K562 (cell line): ENCODE data around the gene WWC2. TPM values are rescaled to one million over a fixed set of nuclear protein-coding genes. Genes with fewer than 3 reads are reported as not detected.
A peak's percentile ranks its signal among the peaks of the same experiment; 100 is the strongest.

Experiments
- ATAC-seq: fragments of 200-7000 bp; cut with Tn5 transposase; 3 replicates; pipeline ENCODE4 v1.9.1; 2020; ENCODE audit warnings: moderate library complexity
- BruUV-seq: library from RNA; stranded (reverse); fragments of 400-500 nt; replicated peaks from 2 replicates; lab custom pipeline; 2021; lab: Mats Ljungman, UMichigan
- CTCF ChIA-PET: fragments of 300-600 bp; formaldehyde crosslinking; extraction: SDS; loops from one replicate; lab custom pipeline; 2021; ENCODE audit warnings: low intra/inter-chr PET ratio; lab: Yijun Ruan, JAX
- POLR2A ChIA-PET: fragments of 300-600, 350-650 bp; sonication (Branson Sonifier 250); formaldehyde crosslinking; extraction: SDS; loops from one replicate; lab custom pipeline; 2021; ENCODE audit warnings: antibody characterized with exemption, inconsistent platforms; lab: Yijun Ruan, JAX
- DNase-seq, 4 experiments: peaks; one replicate each; pipeline versions ENCODE4 v3.0.0 to v3.0.0-alpha.2; 2011 to 2018; ENCODE audit warnings: low spot score in 3 of 4, mixed read lengths in 3 of 4; ENCODE audit errors: extremely low read depth in 1 of 4
- FAIRE-seq: peaks from 2 replicates; lab custom pipeline; 2011; peaks lifted over from hg19 to GRCh38; lab: Jason Lieb, UNC
- H2AFZ ChIP-seq: 2 replicates; pipeline ENCODE4 v1.6.0; 2011; ENCODE audit warnings: low read depth, low read length, control low read depth, inconsistent platforms
- H3K27ac ChIP-seq: fragments of 200-600 bp; 3 replicates; pipeline ENCODE4 v1.8.0; 2011; ENCODE audit warnings: low read depth, mild to moderate bottlenecking, control low read depth, inconsistent platforms, low read length, moderate library complexity, mixed read lengths; ENCODE audit errors: extremely low read depth
- H3K27me3 ChIP-seq, 2 experiments: fragments of 300-600 bp in 1 of 2; 2 replicates in 1 of 2; 3 replicates in 1 of 2; pipeline versions ENCODE4 v1.6.0 to v1.8.0; 2011; ENCODE audit warnings: inconsistent platforms in 2 of 2, low read length in 2 of 2, mild to moderate bottlenecking in 1 of 2, mixed read lengths in 1 of 2, moderate library complexity in 1 of 2; ENCODE audit not compliant: control insufficient read depth in 2 of 2, insufficient read depth in 2 of 2
- H3K36me3 ChIP-seq: fragments of 300-600 bp; 3 replicates; pipeline ENCODE4 v1.8.0; 2011; ENCODE audit warnings: mild to moderate bottlenecking, low read length, inconsistent platforms; ENCODE audit not compliant: control insufficient read depth, insufficient read depth
- H3K4me1 ChIP-seq, 2 experiments: fragments of 200-600 bp in 1 of 2; replicated peaks in 1 of 2; 2 replicates in 1 of 2; 3 replicates in 1 of 2; pipeline versions ENCODE4 v1.5.1 to v1.8.0; 2011; ENCODE audit warnings: inconsistent platforms in 2 of 2, low read length in 2 of 2, mild to moderate bottlenecking in 1 of 2, mixed read lengths in 1 of 2, moderate library complexity in 1 of 2; ENCODE audit not compliant: control insufficient read depth in 2 of 2, insufficient read depth in 2 of 2
- H3K4me2 ChIP-seq: 2 replicates; pipeline ENCODE4 v1.6.1; 2011; ENCODE audit warnings: low read length, control low read depth, inconsistent platforms, mixed read lengths; ENCODE audit not compliant: insufficient read depth
- H3K4me3 ChIP-seq: fragments of 200-600 bp; sonication (generic), shearing (Covaris generic); 2 replicates; pipeline ENCODE4 v1.5.1; 2016; ENCODE audit warnings: control low read depth, inconsistent platforms
- H3K79me2 ChIP-seq: fragments of 200-600 bp; 3 replicates; pipeline ENCODE4 v1.8.0; 2011; ENCODE audit warnings: low read length, inconsistent platforms; ENCODE audit not compliant: control insufficient read depth, insufficient read depth
- H3K9ac ChIP-seq, 2 experiments: 2 replicates each; pipeline versions ENCODE4 v1.6.0 to v1.6.1; 2011; ENCODE audit warnings: low read depth in 2 of 2, low read length in 2 of 2, control low read depth in 1 of 2, inconsistent platforms in 1 of 2, mild to moderate bottlenecking in 1 of 2, mixed read lengths in 1 of 2; ENCODE audit not compliant: insufficient read depth in 1 of 2
- H3K9me1 ChIP-seq: one replicate; pipeline ENCODE4 v1.6.0; 2011; ENCODE audit warnings: inconsistent platforms, mild to moderate bottlenecking, low read length, moderate library complexity; ENCODE audit not compliant: control insufficient read depth, insufficient read depth
- H3K9me3 ChIP-seq: replicated peaks from 2 replicates; pipeline ENCODE4 v1.5.1; 2011; ENCODE audit warnings: low read depth, low read length, inconsistent platforms; ENCODE audit not compliant: control insufficient read depth, insufficient read depth
- H4K20me1 ChIP-seq: replicated peaks from 2 replicates; pipeline ENCODE4 v1.6.1; 2011; ENCODE audit warnings: low read length, inconsistent platforms, mixed read lengths; ENCODE audit not compliant: control insufficient read depth, insufficient read depth
- ARID1B ChIP-seq: fragments of 450-650 bp; IDR thresholded peaks from 2 replicates; pipeline ENCODE4 v1.6.1; 2016; ENCODE audit warnings: antibody characterized with exemption, mild to moderate bottlenecking, inconsistent platforms
- BDP1 ChIP-seq: IDR thresholded peaks from 3 replicates; pipeline ENCODE4 v1.6.1; 2011; ENCODE audit not compliant: insufficient read length, insufficient read depth
- CBFA2T2 ChIP-seq: fragments of 450-650 bp; conservative IDR thresholded peaks from 2 replicates; pipeline ENCODE4 v1.6.1; 2017; ENCODE audit warnings: mild to moderate bottlenecking
- CREM ChIP-seq: IDR thresholded peaks from 2 replicates; pipeline ENCODE4 v1.6.1; 2014; ENCODE audit warnings: antibody characterized with exemption, low read depth
- DPF2 ChIP-seq: fragments of 450-650 bp; IDR thresholded peaks from 2 replicates; pipeline ENCODE4 v1.6.1; 2016
- FOXA3 ChIP-seq, 2 experiments: fragments of 450-650 bp in 1 of 2; sonication (generic) in 1 of 2; formaldehyde crosslinking; IDR thresholded peaks in 1 of 2; conservative IDR thresholded peaks in 1 of 2; 2 replicates each; pipeline versions ENCODE4 v1.4.0 to v1.8.0; 2020 to 2022; ENCODE audit warnings: mild to moderate bottlenecking in 2 of 2, missing genetic modification reagents in 1 of 2
- FOXK2 ChIP-seq, 2 experiments: fragments of 450-650 bp; IDR thresholded peaks in 1 of 2; conservative IDR thresholded peaks in 1 of 2; 2 replicates each; pipeline ENCODE4 v1.6.1; 2016; ENCODE audit warnings: low read depth in 2 of 2, mild to moderate bottlenecking in 1 of 2
- KHSRP ChIP-seq: fragments of 450-650 bp; IDR thresholded peaks from 2 replicates; pipeline ENCODE4 v1.6.1; 2017
- MBD2 ChIP-seq: sonication (generic); IDR thresholded peaks from 2 replicates; pipeline ENCODE4 v1.6.1; 2016; ENCODE audit warnings: low read depth, borderline replicate concordance
- MLLT1 ChIP-seq, 2 experiments: fragments of 450-650 bp; IDR thresholded peaks; 2 replicates each; pipeline ENCODE4 v1.6.1; 2016
- MNT ChIP-seq, 2 experiments: fragments of 450-650 bp; conservative IDR thresholded peaks; 2 replicates each; pipeline ENCODE4 v1.6.1; 2017; ENCODE audit warnings: mild to moderate bottlenecking in 2 of 2, moderate library complexity in 2 of 2
- MXI1 ChIP-seq: IDR thresholded peaks from 2 replicates; pipeline ENCODE4 v1.6.1; 2011; ENCODE audit warnings: low read depth, mild to moderate bottlenecking, improper control_type of control experiment, low read length
- NFE2L1 ChIP-seq: fragments of 450-650 bp; IDR thresholded peaks from 2 replicates; pipeline ENCODE4 v1.6.1; 2016; ENCODE audit warnings: missing genetic modification characterization, low read depth, mild to moderate bottlenecking, missing compliant biosample characterization, moderate library complexity, borderline replicate concordance
- PML ChIP-seq: IDR thresholded peaks from 2 replicates; pipeline ENCODE4 v1.6.1; 2012; ENCODE audit warnings: low read length, inconsistent platforms
- PRMT5 ChIP-seq: sonication (generic); formaldehyde crosslinking; IDR thresholded peaks from 2 replicates; pipeline ENCODE4 v1.5.0; 2020; ENCODE audit warnings: missing genetic modification reagents
- PTBP1 ChIP-seq: fragments of 200-400 bp; formaldehyde crosslinking; IDR thresholded peaks from 2 replicates; pipeline ENCODE4 v1.6.1; 2017; ENCODE audit warnings: low read depth, low read length
- RUNX1 ChIP-seq: sonication (generic); IDR thresholded peaks from 2 replicates; pipeline ENCODE4 v1.6.1; 2016; ENCODE audit warnings: antibody characterized with exemption, low read depth
- SMARCC2 ChIP-seq: fragments of 450-650 bp; IDR thresholded peaks from 2 replicates; pipeline ENCODE4 v1.6.1; 2017; ENCODE audit warnings: antibody characterized with exemption, moderate library complexity, mild to moderate bottlenecking, low read depth
- STAT5A ChIP-seq: IDR thresholded peaks from 2 replicates; pipeline ENCODE4 v1.6.1; 2012; ENCODE audit warnings: low read length, inconsistent platforms, borderline replicate concordance
- TGIF2 ChIP-seq: sonication (generic); formaldehyde crosslinking; IDR thresholded peaks from 2 replicates; pipeline ENCODE4 v1.8.1; 2022; ENCODE audit warnings: mild to moderate bottlenecking, missing genetic modification reagents, moderate library complexity
- ZBED1 ChIP-seq: IDR thresholded peaks from 2 replicates; pipeline ENCODE4 v1.6.1; 2014
- ZNF583 ChIP-seq: fragments of 250-450 bp; sonication (Bioruptor Pico); IDR thresholded peaks from 2 replicates; pipeline ENCODE4 v1.4.0; 2020
- ZNF584 ChIP-seq: fragments of 200-800 bp; sonication (Bioruptor generic); IDR thresholded peaks from 2 replicates; pipeline ENCODE4 v1.6.1; 2016; ENCODE audit warnings: low read depth, mild to moderate bottlenecking, missing genetic modification characterization, missing compliant biosample characterization
- WGBS: fragments of 100-300 bp; shearing (Covaris generic); methylation state at CpG from one replicate; pipeline ENCODE4 v1.1.6; 2016; ENCODE audit warnings: low coverage, mixed read lengths; ENCODE audit not compliant: insufficient coverage; ENCODE audit errors: missing lambda C conversion rate; 5-methylcytosine and 5-hydroxymethylcytosine counted together
- in situ Hi-C: fragments of 300-500 bp; cut with MboI; formaldehyde crosslinking; loops from 4 replicates; pipeline ENCODE4 v1.15.0; 2018; ENCODE audit warnings: inconsistent platforms, mixed read lengths
- intact Hi-C: fragments of 100-400 bp; cut with micrococcal nuclease; formaldehyde crosslinking; loops from 2 replicates; pipeline ENCODE4 v1.14.2; 2022
- polyA plus RNA-seq, 8 experiments: library from polyadenylated mRNA; depleted of rRNA in 4 of 8; stranded (reverse) in 5 of 8; unstranded in 3 of 8; fragments of >200 nt; fragmentation: Nextera tagmentation in 2 of 8; fragmentation: Illumina TruSeq in 1 of 8; extraction: Ambion mirVana in 2 of 8; extraction: Trizol in 1 of 8; gene quantifications; 2 replicates each; pipeline versions ENCODE4 v1.2.1 to v1.2.3, GENCODE V29; 2011 to 2014; ENCODE audit warnings: inconsistent platforms in 1 of 8, missing spikeins in 1 of 8
- total RNA-seq, 7 experiments: library from RNA; depleted of rRNA in 6 of 7; stranded (reverse); fragments of >200 nt in 6 of 7; fragmentation: Illumina TruSeq in 2 of 7; extraction: Trizol in 2 of 7; gene quantifications; 2 replicates each; pipeline versions ENCODE4 v1.2.1 to v1.2.3, GENCODE V29; 2011 to 2021; ENCODE audit warnings: low replicate concordance in 1 of 7

Gene WWC2
- total and polyA plus RNA-seq, 9 of the 15 experiments (the other 6 are each of a cell fraction or from before 2014, with no cell fraction given), result 3.7 to 39.4 (median 19.6) TPM

- Histone ChIP-seq H3K27ac (no peak overlapping the region), H3K36me3 (peaks cover 18% of the 10 kb centered on the region), H3K4me2 (0 out of 2 replicates have a peak overlapping the region, but pooled peaks have one; percentile 13), H3K9ac (no peak overlapping the region), H3K4me1 (peaks cover 10 to 14% of the 10 kb centered on the region in 2 experiments; a peak in 3 of 5 replicates), H3K9me3 (no peaks in the 10 kb centered on the region), H3K4me3 (no peak overlapping the region), H4K20me1 (no peaks in the 10 kb centered on the region), H3K27me3 (no peaks in the 10 kb centered on the region), H3K9me1 (peaks cover 3% of the 10 kb centered on the region), H2AFZ (no peak overlapping the region), H3K79me2 (no peaks in the 10 kb centered on the region)
- intact Hi-C loops, result no loop called here
- ChIA-PET POLR2A (interaction anchor here (0.6 kb wide), 1 partner anchor 314 kb away, joined by 6 read pairs; no protein-coding TSS in a partner anchor), CTCF (no interaction called here)
- WGBS, result 2% methylated on average over 4 of the region's 4 CpGs
- DNase-seq, result peak; percentile 11 to 75 (median 40)
- no TSS peak for BruUV-seq
- peak; percentile 93 for FAIRE-seq
- in situ Hi-C loops, result no loop called here
- peak; percentile 95 for ATAC-seq
- peak; percentile 48; the same call in 1 of the 2 replicates for TF ChIP-seq ZNF584 (CRISPR knock-in tag)
- TF ChIP-seq MXI1, result peak; percentile 32; the same call in 1 of the 2 replicates
- 0 out of 4 replicates have a peak, but pooled peaks have one; percentile 53 to 58 for TF ChIP-seq FOXK2 (conservative IDR thresholded peaks at IDR 0.05 in 1 of 2, IDR thresholded peaks at IDR 0.05 in 1 of 2; ENCODE audit: low read depth in 2 of 2)
- peak; percentile 94 for TF ChIP-seq ARID1B
- peak; percentile 59; the same call in 1 of the 2 replicates for TF ChIP-seq ZBED1
- peak; percentile 84 for TF ChIP-seq DPF2
- peak; percentile 95 for TF ChIP-seq CBFA2T2
- TF ChIP-seq FOXA3 (CRISPR knock-in tag; conservative IDR thresholded peaks at IDR 0.05 in 1 of 2, IDR thresholded peaks at IDR 0.05 in 1 of 2), result peak; percentile 15 to 41; a peak in 1 of 4 replicates
- TF ChIP-seq RUNX1, result 0 out of 2 replicates have a peak, but pooled peaks have one; percentile 61
- TF ChIP-seq SMARCC2, result peak; percentile 66; the same call in 1 of the 2 replicates
- peak; percentile 16; the same call in 1 of the 2 replicates for TF ChIP-seq KHSRP
- peak; percentile 62; the same call in 1 of the 2 replicates for TF ChIP-seq CREM
- TF ChIP-seq MBD2, result peak; percentile 32; the same call in 1 of the 2 replicates
- no peak for TF ChIP-seq TGIF2 (CRISPR knock-in tag)
- TF ChIP-seq NFE2L1 (tag), result no peak
- peak in 1 of 2 experiments; percentile 64; a peak in 1 of 4 replicates for TF ChIP-seq MLLT1 (IDR thresholded peaks at IDR 0.05)
- no peak for TF ChIP-seq PRMT5 (CRISPR knock-in tag)
- no peak for TF ChIP-seq PTBP1
- TF ChIP-seq STAT5A, result peak; percentile 89
- TF ChIP-seq MNT (conservative IDR thresholded peaks at IDR 0.05), result peak; percentile 67 to 82
- peak; percentile 53; the same call in 1 of the 2 replicates for TF ChIP-seq ZNF583 (CRISPR knock-in tag)
- TF ChIP-seq PML, result peak; percentile 93
- TF ChIP-seq BDP1, result no peak
These were observed 142.2 kb downstream of the WWC2 start for GRCh38 chr4:183241322-183241640.
